ENCODE results near the gene TEX264.
"Not testable (repeated sequence)": the region's sequence is repeated elsewhere in the genome, so short reads cannot be mapped to it uniquely, and the experiment has no call there.

TEX264 gene

GRCh38 chr3:51717947-51718346 lies 46.9 kb downstream of the TEX264 start:
- no peak for DNase-seq

GRCh38 chr3:51718547-51719409 lies 47.7 kb downstream of the TEX264 start:
- DNase-seq: peak in 2 of 5 donors; percentile 11 to 81

- no peak for DNase-seq
Measured at GRCh38 chr3:51719410-51720025, 48.5 kb downstream of the TEX264 start.

GRCh38 chr3:51720292-51721061 lies 49.4 kb downstream of the TEX264 start:
- no peak for DNase-seq

GRCh38 chr3:51721062-51721745 lies 50.2 kb downstream of the TEX264 start:
- no peak for DNase-seq

GRCh38 chr3:51722362-51722761 lies 51.3 kb downstream of the TEX264 start:
- DNase-seq: peak in 1 of 5 donors; percentile 29

- DNase-seq: no peak
Measured at GRCh38 chr3:51727500-51727899, 56.4 kb downstream of the TEX264 start.

GRCh38 chr3:51729042-51729633 lies 58.1 kb downstream of the TEX264 start:
- DNase-seq: no peak

- DNase-seq: no peak
Measured at GRCh38 chr3:51733859-51734571, 63.0 kb downstream of the TEX264 start.

GRCh38 chr3:51734572-51734907 lies 63.5 kb downstream of the TEX264 start:
- peak in 1 of 5 donors; percentile 58 for DNase-seq

GRCh38 chr3:51735039-51735438 lies 64.0 kb downstream of the TEX264 start:
- no peak for DNase-seq

- no peak for DNase-seq
Measured at GRCh38 chr3:51735950-51736349, 64.9 kb downstream of the TEX264 start.

GRCh38 chr3:51739110-51739509 lies 68.1 kb downstream of the TEX264 start:
- no peak for DNase-seq

GRCh38 chr3:51742320-51742719 lies 71.3 kb downstream of the TEX264 start:
- not testable (repeated sequence) for DNase-seq

- DNase-seq: not testable (repeated sequence)
Measured at GRCh38 chr3:51742978-51743377, 71.9 kb downstream of the TEX264 start.

- DNase-seq: no peak
Measured at GRCh38 chr3:51747840-51748239, 76.8 kb downstream of the TEX264 start.

GRCh38 chr3:51748327-51748726 lies 77.3 kb downstream of the TEX264 start:
- no peak for DNase-seq

- no peak for DNase-seq
Measured at GRCh38 chr3:51750878-51751277, 79.8 kb downstream of the TEX264 start.

- no peak for DNase-seq
Measured at GRCh38 chr3:51751287-51751686, 80.2 kb downstream of the TEX264 start.
